Fibroblast of the aortic adventitia (primary cell): ENCODE results near the gene CFAP45. TPM values are rescaled to one million over a fixed set of nuclear protein-coding genes. Genes with fewer than 3 reads are reported as not detected.

Experiments used
- DNase-seq: peaks from one replicate; pipeline ENCODE4 v3.0.0-alpha.2; 2010; ENCODE audit warnings: low read depth
- H3K4me3 ChIP-seq: 2 replicates; pipeline ENCODE4 v1.5.1; 2011; ENCODE audit warnings: low read depth, mild to moderate bottlenecking, control low read depth, low read length, moderate library complexity
- CTCF ChIP-seq: IDR thresholded peaks from 2 replicates; pipeline ENCODE4 v1.5.1; 2011; ENCODE audit warnings: mild to moderate bottlenecking, low read length, control low read depth, inconsistent platforms; ENCODE audit not compliant: insufficient read depth
- total RNA-seq: library from RNA; depleted of rRNA; stranded (reverse); fragments of >200 nt; gene quantifications from 2 replicates; pipeline ENCODE4 v1.2.3, GENCODE V29; 2012; ENCODE audit warnings: low replicate concordance

CFAP45 gene
- total RNA-seq, 1 donor: 0.27 TPM

GRCh38 chr1:159922511-159923202 is 22.7 kb upstream of the CFAP45 start:
- TF ChIP-seq CTCF: no peak
- peak; percentile 64 for DNase-seq
- H3K4me3 ChIP-seq: peak overlapping the region; percentile 96

DNA sequence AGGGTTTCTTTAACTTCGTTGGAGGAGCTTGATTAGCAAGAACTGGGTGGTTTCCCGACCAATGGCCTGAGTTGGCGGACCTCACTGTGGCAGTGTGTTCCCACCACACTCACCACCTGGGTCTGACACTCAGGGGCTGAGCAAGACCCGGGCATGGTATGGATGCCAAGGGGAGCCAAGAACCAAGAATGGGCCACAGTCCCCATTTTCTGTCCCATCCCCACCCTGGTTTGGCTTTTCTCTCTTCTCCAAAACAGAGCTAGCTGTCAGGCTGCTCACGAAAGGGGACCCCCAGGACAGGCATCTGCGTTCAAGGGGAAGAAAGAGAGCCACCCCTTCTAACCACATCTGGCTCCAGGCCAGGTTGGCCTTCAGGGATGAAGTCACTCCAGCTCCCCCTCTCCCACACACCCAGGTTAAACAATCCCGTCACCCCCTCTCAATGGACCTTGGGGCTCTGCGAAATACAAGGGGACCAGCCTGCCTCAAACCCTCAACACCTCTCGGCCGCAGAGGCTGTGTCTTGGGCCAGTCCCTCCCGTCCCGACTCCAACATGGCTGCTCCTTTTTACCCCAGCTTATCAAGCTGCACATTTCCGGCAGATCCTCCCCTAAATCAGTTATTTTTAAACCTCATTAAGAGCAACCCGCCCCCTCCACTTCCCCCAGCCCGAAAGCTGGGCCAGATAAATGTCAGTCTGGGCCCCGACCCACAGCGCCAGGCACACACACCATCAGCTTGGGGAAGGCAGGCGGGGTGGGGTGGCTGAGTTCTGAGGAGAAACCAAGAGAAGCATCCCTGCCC is 21.9 kb upstream of the CFAP45 start:
- no peak for DNase-seq
- peak overlapping the region; percentile 96 for H3K4me3 ChIP-seq
- no peak for TF ChIP-seq CTCF

DNA sequence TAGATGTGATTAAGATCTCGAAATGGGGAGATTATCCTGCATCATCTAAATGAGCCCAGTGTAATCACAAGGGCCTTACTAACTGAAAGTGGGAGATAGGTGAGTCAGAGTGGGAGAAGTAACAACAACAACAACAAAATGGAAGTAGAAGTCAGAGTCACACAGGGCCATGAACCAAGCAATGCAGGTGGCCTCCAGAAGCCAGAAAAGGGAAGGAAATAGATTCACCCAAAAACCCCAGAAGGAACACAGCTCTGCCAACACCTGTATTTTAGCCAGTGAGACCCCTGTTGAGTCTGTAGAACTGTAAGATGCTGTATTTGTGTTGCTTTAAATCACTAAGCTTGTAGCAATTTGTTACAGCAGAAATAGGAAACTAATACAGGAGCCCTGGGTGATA is 21.3 kb upstream of the CFAP45 start:
- TF ChIP-seq CTCF: no peak
- no peak for DNase-seq
- H3K4me3 ChIP-seq: no peak overlapping the region

GRCh38 chr1:159920651-159921050 is 20.7 kb upstream of the CFAP45 start:
- no peak for DNase-seq
- no peak overlapping the region for H3K4me3 ChIP-seq
- no peak for TF ChIP-seq CTCF

DNA sequence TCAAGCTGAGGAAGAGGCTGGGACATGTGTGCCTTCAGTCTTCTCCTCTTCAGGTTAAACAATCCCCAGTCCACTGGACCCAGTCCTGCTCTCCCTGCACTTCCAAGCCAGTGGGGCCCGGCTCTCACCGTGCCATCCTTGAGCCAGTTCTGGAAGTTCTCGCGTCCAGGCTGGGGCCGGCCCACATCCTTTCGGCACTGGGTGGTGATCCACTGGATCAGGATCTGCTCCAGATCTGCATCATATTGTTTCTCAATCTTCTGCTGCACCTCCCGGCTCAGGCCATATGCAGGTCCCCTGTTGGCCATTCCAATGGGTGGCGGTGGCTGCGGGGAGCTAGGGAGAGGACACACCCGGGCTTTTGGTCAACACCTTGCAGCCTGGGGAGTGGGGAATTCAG is 20.2 kb upstream of the CFAP45 start:
- no peak for TF ChIP-seq CTCF
- no peak overlapping the region for H3K4me3 ChIP-seq
- DNase-seq: no peak

DNA sequence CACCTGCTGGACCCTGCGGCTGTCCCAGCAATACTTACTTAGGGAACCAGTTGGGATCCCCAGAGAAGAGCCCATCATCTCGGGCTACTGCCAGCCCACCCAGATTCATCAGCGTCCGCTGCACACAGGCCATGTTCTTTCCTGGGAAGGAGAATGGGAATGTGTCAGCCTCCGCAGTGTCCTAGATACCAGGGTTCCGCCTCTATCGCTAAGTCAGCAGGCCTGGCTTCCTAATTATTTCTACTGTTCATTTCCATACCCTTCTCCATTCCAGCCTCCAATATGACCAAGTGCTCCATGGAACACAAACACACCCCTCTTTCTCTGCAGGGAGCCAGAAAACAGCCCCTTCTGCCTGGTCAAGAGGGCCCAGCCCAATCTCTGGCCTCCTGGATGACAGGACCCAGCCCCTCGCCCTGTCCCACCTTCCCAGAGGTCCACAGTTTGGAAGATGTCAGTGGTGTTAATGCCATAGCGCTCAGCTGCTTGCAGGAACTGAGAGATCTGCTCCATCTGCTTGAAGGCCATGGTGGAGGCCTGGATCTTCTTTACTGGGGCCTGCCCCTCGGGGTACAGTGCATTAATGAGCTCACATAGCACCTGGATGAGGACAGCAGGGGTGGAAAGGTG is 19.4 kb upstream of the CFAP45 start:
- DNase-seq: no peak
- TF ChIP-seq CTCF: no peak
- no peak overlapping the region for H3K4me3 ChIP-seq
